OCI-LY3 (cell line): ENCODE data around the gene KCNH5.

Source experiments
- H2AFZ ChIP-seq: fragments of 200-600, 300-600 bp; shearing (Covaris generic); 2 replicates; pipeline ENCODE4 v1.6.0; 2014; ENCODE audit warnings: antibody characterized with exemption, low read depth, low read length
- H3K27ac ChIP-seq: fragments of 200-600, 300-600 bp; sonication (generic); 2 replicates; pipeline ENCODE4 v1.5.1; 2014; ENCODE audit warnings: mild to moderate bottlenecking, low read length, moderate library complexity, mixed read lengths
- H3K27me3 ChIP-seq: fragments of 200-600, 300-600 bp; sonication (generic); 2 replicates; pipeline ENCODE4 v1.6.1; 2014; ENCODE audit warnings: low read depth, low read length, mixed read lengths
- H3K36me3 ChIP-seq: fragments of 200-600, 300-600 bp; sonication (generic); replicated peaks from 2 replicates; pipeline ENCODE3; 2014; ENCODE audit warnings: low read depth, low read length, mixed read lengths
- H3K4me1 ChIP-seq: fragments of 300-600, 200-600 bp; sonication (generic); 2 replicates; pipeline ENCODE4 v1.6.1; 2014; ENCODE audit warnings: low read length, mixed read lengths
- H3K4me2 ChIP-seq: fragments of 200-600, 300-600 bp; sonication (generic); 2 replicates; pipeline ENCODE4 v1.6.1; 2014; ENCODE audit warnings: low read length, mixed read lengths
- H3K4me3 ChIP-seq: fragments of 300-600, 200-600 bp; sonication (generic); 2 replicates; pipeline ENCODE4 v1.5.1; 2014; ENCODE audit warnings: antibody characterized with exemption, mild to moderate bottlenecking, low read length, moderate library complexity
- H3K79me2 ChIP-seq: fragments of 300-600, 200-600 bp; shearing (Covaris generic); 2 replicates; pipeline ENCODE4 v1.6.1; 2014; ENCODE audit warnings: mild to moderate bottlenecking, low read length, mixed read lengths
- H3K9ac ChIP-seq: fragments of 300-600, 200-600 bp; shearing (Covaris generic); 2 replicates; pipeline ENCODE4 v1.6.0; 2014; ENCODE audit warnings: mild to moderate bottlenecking, low read length, moderate library complexity
- H3K9me3 ChIP-seq: fragments of 200-600, 300-600 bp; shearing (Covaris generic); 2 replicates; pipeline ENCODE4 v1.6.1; 2014; ENCODE audit warnings: low read length, mixed read lengths; ENCODE audit not compliant: insufficient read depth
- H4K20me1 ChIP-seq: fragments of 200-600, 300-600 bp; sonication (generic); 2 replicates; pipeline ENCODE4 v1.6.1; 2016; ENCODE audit warnings: low read length, mixed read lengths; ENCODE audit not compliant: insufficient read depth
- EZH2phosphoT487 ChIP-seq: fragments of 200-600 bp; shearing (Covaris generic); IDR thresholded peaks from 2 replicates; pipeline ENCODE4 v1.6.1; 2018; ENCODE audit warnings: antibody characterized with exemption, mixed run types, low read depth
- TF ChIP-seq, protein P1 (sequence below): fragments of 200-600, 300-600 bp; sonication (generic); IDR thresholded peaks from 2 replicates; pipeline ENCODE4 v1.5.1; 2014; ENCODE audit warnings: antibody characterized with exemption, low read length, low read depth

Gene KCNH5

DNA sequence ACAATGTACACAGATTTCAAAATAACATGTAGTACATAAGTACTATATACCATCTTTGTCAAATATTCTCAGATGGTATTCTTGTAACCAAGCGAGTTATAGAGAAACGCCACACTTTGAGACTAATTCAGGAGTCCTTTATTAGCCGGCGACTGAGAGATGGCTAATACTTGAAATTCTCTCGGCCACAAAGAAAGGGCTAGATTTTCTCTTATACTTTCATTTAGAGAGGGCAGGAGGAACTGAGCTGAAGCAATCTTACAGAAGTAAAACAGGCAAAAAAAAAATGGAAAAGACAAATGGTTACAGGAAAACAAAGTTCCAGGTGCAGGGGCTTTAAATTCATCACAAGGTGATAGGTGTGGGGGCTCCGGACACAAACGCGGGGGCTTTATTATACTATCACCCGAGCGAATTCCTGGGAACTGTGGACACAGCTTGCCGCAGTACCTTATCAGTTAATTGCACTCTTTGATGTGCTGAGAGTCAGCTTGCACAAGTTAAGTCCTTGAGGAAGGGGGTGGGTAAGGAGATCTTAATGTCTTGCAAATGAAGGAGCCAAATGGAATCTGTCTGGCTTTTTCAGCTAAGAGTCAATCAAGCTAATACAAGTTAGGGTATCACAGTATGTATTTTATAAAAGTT lies 382.3 kb downstream of the KCNH5 start:
- no peak overlapping the region for H3K9ac ChIP-seq
- no peak overlapping the region for H2AFZ ChIP-seq
- H3K9me3 ChIP-seq: no peaks in the 10 kb centered on the region
- no peak overlapping the region for H3K27ac ChIP-seq
- H4K20me1 ChIP-seq: no peaks in the 10 kb centered on the region
- H3K27me3 ChIP-seq: no peaks in the 10 kb centered on the region
- no peaks in the 10 kb centered on the region for H3K79me2 ChIP-seq
- TF ChIP-seq EZH2phosphoT487: no peak
- TF ChIP-seq, protein P1, sequence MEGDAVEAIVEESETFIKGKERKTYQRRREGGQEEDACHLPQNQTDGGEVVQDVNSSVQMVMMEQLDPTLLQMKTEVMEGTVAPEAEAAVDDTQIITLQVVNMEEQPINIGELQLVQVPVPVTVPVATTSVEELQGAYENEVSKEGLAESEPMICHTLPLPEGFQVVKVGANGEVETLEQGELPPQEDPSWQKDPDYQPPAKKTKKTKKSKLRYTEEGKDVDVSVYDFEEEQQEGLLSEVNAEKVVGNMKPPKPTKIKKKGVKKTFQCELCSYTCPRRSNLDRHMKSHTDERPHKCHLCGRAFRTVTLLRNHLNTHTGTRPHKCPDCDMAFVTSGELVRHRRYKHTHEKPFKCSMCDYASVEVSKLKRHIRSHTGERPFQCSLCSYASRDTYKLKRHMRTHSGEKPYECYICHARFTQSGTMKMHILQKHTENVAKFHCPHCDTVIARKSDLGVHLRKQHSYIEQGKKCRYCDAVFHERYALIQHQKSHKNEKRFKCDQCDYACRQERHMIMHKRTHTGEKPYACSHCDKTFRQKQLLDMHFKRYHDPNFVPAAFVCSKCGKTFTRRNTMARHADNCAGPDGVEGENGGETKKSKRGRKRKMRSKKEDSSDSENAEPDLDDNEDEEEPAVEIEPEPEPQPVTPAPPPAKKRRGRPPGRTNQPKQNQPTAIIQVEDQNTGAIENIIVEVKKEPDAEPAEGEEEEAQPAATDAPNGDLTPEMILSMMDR: no peak
- no peaks in the 10 kb centered on the region for H3K36me3 ChIP-seq
- H3K4me1 ChIP-seq: no peaks in the 10 kb centered on the region
- H3K4me2 ChIP-seq: no peak overlapping the region
- H3K4me3 ChIP-seq: no peak overlapping the region

DNA sequence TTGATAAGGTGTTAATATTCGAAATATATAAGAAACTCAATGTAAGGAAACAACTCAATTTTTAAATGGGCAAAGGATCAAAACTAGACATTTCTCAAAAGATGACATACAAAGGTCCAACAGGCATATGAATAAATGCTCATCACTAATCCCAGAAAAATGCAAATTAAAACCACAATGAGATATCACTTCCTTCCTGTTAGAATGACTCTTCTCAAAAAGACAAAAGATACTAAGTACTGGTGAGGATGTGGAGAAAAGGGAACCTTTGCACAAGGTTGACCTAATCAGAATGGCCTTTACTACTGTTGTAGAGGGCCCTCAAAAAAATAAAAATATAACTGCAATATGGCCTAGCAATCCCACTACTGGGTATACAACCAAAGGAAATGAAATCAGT lies 383.4 kb downstream of the KCNH5 start:
- no peaks in the 10 kb centered on the region for H4K20me1 ChIP-seq
- no peaks in the 10 kb centered on the region for H3K9me3 ChIP-seq
- no peaks in the 10 kb centered on the region for H3K79me2 ChIP-seq
- H3K9ac ChIP-seq: no peak overlapping the region
- H3K4me2 ChIP-seq: no peak overlapping the region
- no peaks in the 10 kb centered on the region for H3K27me3 ChIP-seq
- no peak overlapping the region for H3K27ac ChIP-seq
- H3K36me3 ChIP-seq: no peaks in the 10 kb centered on the region
- no peak overlapping the region for H2AFZ ChIP-seq
- TF ChIP-seq, protein P1: no peak
- TF ChIP-seq EZH2phosphoT487: no peak
- H3K4me1 ChIP-seq: no peaks in the 10 kb centered on the region
- no peak overlapping the region for H3K4me3 ChIP-seq

DNA sequence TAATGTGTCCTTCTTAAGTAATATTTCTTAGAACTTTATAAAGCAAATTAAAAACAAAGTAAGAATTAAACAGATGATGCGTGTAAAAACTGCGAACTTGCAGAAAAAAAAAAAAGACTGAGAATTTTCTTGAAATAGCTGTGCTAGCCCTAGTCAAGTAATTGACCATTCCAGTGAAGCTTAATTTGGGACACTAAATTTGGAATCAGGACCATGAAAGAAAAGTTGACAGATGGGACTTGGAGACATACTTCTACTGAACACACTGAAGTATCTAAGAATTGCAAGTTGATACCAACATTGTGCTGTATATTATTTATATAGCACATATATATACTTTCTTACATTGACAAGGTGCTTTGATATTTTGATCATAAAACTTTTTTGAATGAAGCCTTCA lies 386.6 kb downstream of the KCNH5 start:
- H3K79me2 ChIP-seq: no peaks in the 10 kb centered on the region
- H3K9ac ChIP-seq: no peak overlapping the region
- H3K27me3 ChIP-seq: no peaks in the 10 kb centered on the region
- TF ChIP-seq, protein P1: no peak
- no peak overlapping the region for H3K27ac ChIP-seq
- H3K4me3 ChIP-seq: no peak overlapping the region
- H3K4me2 ChIP-seq: no peak overlapping the region
- H3K36me3 ChIP-seq: no peaks in the 10 kb centered on the region
- H3K9me3 ChIP-seq: no peaks in the 10 kb centered on the region
- no peaks in the 10 kb centered on the region for H3K4me1 ChIP-seq
- no peaks in the 10 kb centered on the region for H4K20me1 ChIP-seq
- H2AFZ ChIP-seq: no peak overlapping the region

DNA sequence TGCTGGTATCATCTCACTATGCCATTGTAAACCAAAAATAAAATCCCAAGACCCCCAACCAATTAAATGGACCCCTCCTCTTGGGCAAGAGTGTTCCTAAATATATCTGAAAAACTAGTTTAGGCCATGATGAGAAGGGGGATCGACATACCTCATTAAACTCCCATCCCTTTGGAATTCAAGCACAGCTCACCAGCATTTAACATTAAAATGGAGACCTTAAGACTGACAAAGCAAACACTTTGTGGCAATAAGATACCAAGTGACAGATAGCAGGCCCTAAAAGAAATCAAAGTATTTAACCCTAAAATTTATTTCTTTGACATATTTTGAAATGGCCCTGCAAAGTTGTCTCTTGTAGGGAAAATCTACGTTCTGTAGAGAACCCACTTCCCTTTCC lies 387.9 kb downstream of the KCNH5 start:
- Histone ChIP-seq H3K4me1 (no peaks in the 10 kb centered on the region), H4K20me1 (no peaks in the 10 kb centered on the region), H3K79me2 (no peaks in the 10 kb centered on the region), H3K4me2 (no peak overlapping the region), H3K27me3 (no peaks in the 10 kb centered on the region), H2AFZ (no peak overlapping the region), H3K36me3 (no peaks in the 10 kb centered on the region), H3K27ac (no peak overlapping the region), H3K9ac (no peak overlapping the region), H3K4me3 (no peak overlapping the region), H3K9me3 (no peaks in the 10 kb centered on the region)
- TF ChIP-seq, protein P1: no peak
- no peak for TF ChIP-seq EZH2phosphoT487
